HCT116 (cell line): ENCODE results near the gene SMG9. TPM values are rescaled to one million over a fixed set of nuclear protein-coding genes. Genes with fewer than 3 reads are reported as not detected.

Experiments used
- ATAC-seq: fragments of 200-7000 bp; cut with Tn5 transposase; 2 replicates; pipeline ENCODE4 v1.9.1; 2020; ENCODE audit warnings: mild to moderate bottlenecking, moderate library complexity
- BruUV-seq: library from RNA; stranded (reverse); fragments of 400-500 nt; replicated peaks from 2 replicates; lab custom pipeline; 2021; lab: Mats Ljungman, UMichigan
- CTCF ChIA-PET: fragments of 300-600 bp; sonication (Branson Sonifier 250); formaldehyde crosslinking; loops from one replicate; lab custom pipeline; 2021; ENCODE audit warnings: antibody characterized with exemption; lab: Charles Lee
- POLR2A ChIA-PET: fragments of 300-600, 350-600 bp; sonication (Branson Sonifier 250); formaldehyde crosslinking; loops from one replicate; lab custom pipeline; 2021; ENCODE audit warnings: antibody characterized with exemption; lab: Charles Lee
- RAD21 ChIA-PET, 2 experiments: fragments of 300-600 bp; sonication (Branson Sonifier 250); formaldehyde crosslinking; loops; one replicate each; lab custom pipeline; 2023; ENCODE audit warnings: low total read pairs in 2 of 2; ENCODE audit not compliant: uncharacterized antibody in 2 of 2, unreplicated experiment in 2 of 2, low non-redundant PET in 1 of 2; lab: Charles Lee
- DNase-seq: peaks from one replicate; pipeline ENCODE4 v3.0.0-alpha.2; 2010; ENCODE audit warnings: low read depth, low spot score
- H2AFZ ChIP-seq: fragments of 200-600 bp; shearing (Covaris generic), sonication (generic); 2 replicates; pipeline ENCODE4 v1.6.1; 2017; ENCODE audit warnings: low read depth, mixed run types, mixed read lengths, antibody characterized with exemption, low read length; ENCODE audit not compliant: poor library complexity, severe bottlenecking
- H3K27ac ChIP-seq: 2 replicates; pipeline ENCODE4 v1.5.1; 2012; ENCODE audit warnings: low read depth, low read length
- H3K27me3 ChIP-seq: fragments of 200-600 bp; sonication (generic); 2 replicates; pipeline ENCODE4 v1.6.1; 2016; ENCODE audit warnings: mixed run types, low read length, mixed read lengths; ENCODE audit not compliant: insufficient read depth
- H3K36me3 ChIP-seq, 2 experiments: fragments of 200-500 bp in 1 of 2; fragments of 200-600 bp in 1 of 2; sonication (Bioruptor generic) in 1 of 2; sonication (generic) in 1 of 2; 2 replicates each; pipeline versions ENCODE4 v1.5.1 to v1.6.1; 2014 to 2016; ENCODE audit warnings: low read length in 2 of 2, inconsistent platforms in 1 of 2, mixed read lengths in 1 of 2, mixed run types in 1 of 2; ENCODE audit not compliant: insufficient read depth in 2 of 2, control insufficient read depth in 1 of 2
- H3K4me1 ChIP-seq, 2 experiments: fragments of 200-600 bp in 1 of 2; sonication (generic) in 1 of 2; 2 replicates each; pipeline versions ENCODE4 v1.5.1 to v1.6.1; 2012 to 2017; ENCODE audit warnings: low read length in 2 of 2, inconsistent platforms in 1 of 2, mild to moderate bottlenecking in 1 of 2, mixed read lengths in 1 of 2, mixed run types in 1 of 2, moderate library complexity in 1 of 2; ENCODE audit not compliant: insufficient read depth in 2 of 2, control insufficient read depth in 1 of 2
- H3K4me2 ChIP-seq: fragments of 200-600 bp; sonication (generic); 2 replicates; pipeline ENCODE4 v1.6.1; 2017; ENCODE audit warnings: mixed run types, low read length, mixed read lengths
- H3K4me3 ChIP-seq, 2 experiments: fragments of 200-600 bp in 1 of 2; sonication (generic) in 1 of 2; replicated peaks in 1 of 2; 2 replicates each; pipeline ENCODE4 v1.5.1; 2011 to 2016; ENCODE audit warnings: low read length in 2 of 2, control low read depth in 1 of 2, low read depth in 1 of 2, mild to moderate bottlenecking in 1 of 2, mixed read lengths in 1 of 2, mixed run types in 1 of 2
- H3K79me2 ChIP-seq: fragments of 200-600 bp; sonication (generic); 2 replicates; pipeline ENCODE4 v1.6.1; 2017; ENCODE audit warnings: mild to moderate bottlenecking, mixed run types, low read length, moderate library complexity, mixed read lengths; ENCODE audit not compliant: insufficient read depth
- H3K9ac ChIP-seq: fragments of 200-600 bp; sonication (generic); 2 replicates; pipeline ENCODE4 v1.6.1; 2016; ENCODE audit warnings: low read length, mixed read lengths
- H3K9me2 ChIP-seq: fragments of 200-600 bp; sonication (generic), shearing (Covaris generic); 2 replicates; pipeline ENCODE4 v1.6.1; 2017; ENCODE audit warnings: mixed run types, mild to moderate bottlenecking, moderate library complexity; ENCODE audit not compliant: insufficient read depth
- H3K9me3 ChIP-seq, 2 experiments: fragments of 200-500 bp in 1 of 2; fragments of 200-600 bp in 1 of 2; sonication (Bioruptor generic) in 1 of 2; sonication (generic) in 1 of 2; 2 replicates each; pipeline ENCODE4 v1.6.1; 2014 to 2017; ENCODE audit warnings: low read length in 2 of 2, mixed read lengths in 2 of 2, inconsistent platforms in 1 of 2, low read depth in 1 of 2, mild to moderate bottlenecking in 1 of 2, mixed run types in 1 of 2, moderate library complexity in 1 of 2; ENCODE audit not compliant: control insufficient read depth in 1 of 2, insufficient read depth in 1 of 2
- H4K20me1 ChIP-seq: fragments of 200-600 bp; sonication (generic), shearing (Covaris generic); 2 replicates; pipeline ENCODE4 v1.6.1; 2017; ENCODE audit warnings: mixed run types, mild to moderate bottlenecking, moderate library complexity; ENCODE audit not compliant: insufficient read depth
- CEBPB ChIP-seq: IDR thresholded peaks from 2 replicates; pipeline ENCODE4 v1.6.1; 2012; ENCODE audit warnings: low read depth
- EGR1 ChIP-seq: IDR thresholded peaks from 2 replicates; pipeline ENCODE4 v1.6.1; 2012; ENCODE audit warnings: low read depth
- ELF1 ChIP-seq: IDR thresholded peaks from 2 replicates; pipeline ENCODE4 v1.6.1; 2012; ENCODE audit warnings: low read depth, borderline replicate concordance
- EZH2phosphoT487 ChIP-seq: fragments of 200-600 bp; IDR thresholded peaks from 2 replicates; pipeline ENCODE4 v1.6.1; 2018; ENCODE audit warnings: antibody characterized with exemption, borderline replicate concordance
- POLR2AphosphoS5 ChIP-seq: IDR thresholded peaks from 2 replicates; pipeline ENCODE4 v1.6.1; 2011; ENCODE audit warnings: mild to moderate bottlenecking, low read depth, low read length, moderate library complexity
- RAD21 ChIP-seq: IDR thresholded peaks from 2 replicates; pipeline ENCODE4 v1.6.1; 2012; ENCODE audit warnings: low read depth, mild to moderate bottlenecking
- SIN3A ChIP-seq: IDR thresholded peaks from 2 replicates; pipeline ENCODE4 v1.6.1; 2012; ENCODE audit warnings: low read depth
- SP1 ChIP-seq: IDR thresholded peaks from 2 replicates; pipeline ENCODE4 v1.6.1; 2012; ENCODE audit warnings: low read depth
- SRF ChIP-seq: IDR thresholded peaks from 2 replicates; pipeline ENCODE4 v1.6.1; 2012; ENCODE audit warnings: low read depth
- TCF7L2 ChIP-seq: IDR thresholded peaks from 2 replicates; pipeline ENCODE4 v1.7.0; 2011; ENCODE audit warnings: borderline replicate concordance, inconsistent platforms; ENCODE audit not compliant: insufficient read depth, insufficient read length; ENCODE audit errors: extremely low read depth
- ZFX ChIP-seq: fragments of 450-650 bp; IDR thresholded peaks from 2 replicates; pipeline ENCODE4 v1.6.1; 2017
- ZNF274 ChIP-seq: fragments of 200-500 bp; sonication (Bioruptor generic); IDR thresholded peaks from 2 replicates; pipeline ENCODE4 v1.6.1; 2014; ENCODE audit warnings: mild to moderate bottlenecking, low read depth, low read length, inconsistent platforms
- intact Hi-C: fragments of 100-400 bp; cut with micrococcal nuclease; formaldehyde crosslinking; loops from 2 replicates; pipeline ENCODE4 v1.10.0; 2022
- total RNA-seq: library from RNA; stranded (reverse); gene quantifications from one replicate; pipeline ENCODE4 v1.2.1, GENCODE V29; 2021; ENCODE audit not compliant: unreplicated experiment
- TF ChIP-seq, protein P1 (sequence below): IDR thresholded peaks from 2 replicates; pipeline ENCODE4 v1.6.1; 2012; ENCODE audit warnings: low read depth
- TF ChIP-seq, protein P2 (sequence below), 3 experiments: fragments of 200-600 bp in 1 of 3; sonication (generic) in 1 of 3; IDR thresholded peaks in 2 of 3; conservative IDR thresholded peaks in 1 of 3; 2 replicates each; pipeline ENCODE4 v1.5.1; 2012 to 2017; ENCODE audit warnings: low read depth in 2 of 3, low read length in 2 of 3, antibody characterized with exemption in 1 of 3, borderline replicate concordance in 1 of 3, control low read depth in 1 of 3, mild to moderate bottlenecking in 1 of 3, mixed read lengths in 1 of 3, mixed run types in 1 of 3, moderate library complexity in 1 of 3; ENCODE audit not compliant: insufficient read depth in 1 of 3
- TF ChIP-seq, protein P3 (sequence below): IDR thresholded peaks from 2 replicates; pipeline ENCODE4 v1.6.1; 2012

The SMG9 gene
- total RNA-seq, 1 experiment from 2014 or later, result 80.2 TPM

DNA sequence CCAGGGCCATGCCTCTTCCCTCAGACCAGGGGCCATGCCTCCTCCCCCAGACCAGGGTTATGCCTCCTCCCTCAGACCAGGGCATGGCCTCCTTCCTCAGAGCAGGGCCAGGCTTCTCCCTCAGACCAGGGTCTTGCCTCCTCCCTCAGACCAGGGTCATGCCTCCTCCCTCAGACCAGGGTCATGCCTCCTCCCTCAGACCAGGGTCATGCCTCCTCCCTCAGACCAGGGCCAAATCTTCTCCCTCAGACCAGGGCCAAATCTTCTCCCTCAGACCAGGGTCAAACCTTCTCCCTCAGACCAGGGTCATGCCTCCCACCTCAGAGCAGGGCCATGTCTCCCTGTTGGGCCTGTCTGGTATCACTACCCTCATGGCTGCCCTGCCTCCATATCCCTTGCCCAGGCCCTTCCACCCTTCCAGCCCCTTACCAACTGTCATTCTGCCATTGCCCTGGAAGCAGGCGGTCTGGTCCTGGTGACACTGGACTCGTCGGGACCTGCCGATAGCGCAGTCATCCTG is 43.3 kb upstream of the SMG9 start:
- peaks cover 18 to 30% of the 10 kb centered on the region in 2 experiments for H3K4me1 ChIP-seq
- ATAC-seq (no peak; the same call in 1 of the 2 replicates), DNase-seq (no peak)
- no peaks in the 10 kb centered on the region for H4K20me1 ChIP-seq
- peak overlapping the region; percentile 80 for H3K9ac ChIP-seq
- intact Hi-C loops, result no loop called here
- no TSS peak for BruUV-seq
- peak overlapping the region; percentile 82 for H2AFZ ChIP-seq
- peak overlapping the region; percentile 100 for H3K4me2 ChIP-seq
- H3K79me2 ChIP-seq, result no peaks in the 10 kb centered on the region
- H3K4me3 ChIP-seq, result peak overlapping the region; percentile 58 to 91
- peak overlapping the region; percentile 79 for H3K27ac ChIP-seq
- H3K9me2 ChIP-seq, result no peaks in the 10 kb centered on the region
- RAD21 ChIA-PET, result no interaction called here
- POLR2A ChIA-PET, result no interaction called here
- no peaks in the 10 kb centered on the region for H3K27me3 ChIP-seq
- CTCF ChIA-PET, result no interaction called here
- H3K9me3 ChIP-seq, result peaks cover 0 to 11% of the 10 kb centered on the region in 2 experiments; a peak in 1 of 4 replicates
- H3K36me3 ChIP-seq, result peaks cover 0 to 9% of the 10 kb centered on the region in 2 experiments; a peak in 1 of 4 replicates
- TF ChIP-seq SIN3A (no peak), EGR1 (no peak), RAD21 (no peak), EZH2phosphoT487 (no peak), CEBPB (no peak), POLR2AphosphoS5 (no peak), SP1 (no peak), ZNF274 (no peak), TCF7L2 (no peak), ZFX (no peak), SRF (no peak), ELF1 (no peak)
- TF ChIP-seq, protein P1, sequence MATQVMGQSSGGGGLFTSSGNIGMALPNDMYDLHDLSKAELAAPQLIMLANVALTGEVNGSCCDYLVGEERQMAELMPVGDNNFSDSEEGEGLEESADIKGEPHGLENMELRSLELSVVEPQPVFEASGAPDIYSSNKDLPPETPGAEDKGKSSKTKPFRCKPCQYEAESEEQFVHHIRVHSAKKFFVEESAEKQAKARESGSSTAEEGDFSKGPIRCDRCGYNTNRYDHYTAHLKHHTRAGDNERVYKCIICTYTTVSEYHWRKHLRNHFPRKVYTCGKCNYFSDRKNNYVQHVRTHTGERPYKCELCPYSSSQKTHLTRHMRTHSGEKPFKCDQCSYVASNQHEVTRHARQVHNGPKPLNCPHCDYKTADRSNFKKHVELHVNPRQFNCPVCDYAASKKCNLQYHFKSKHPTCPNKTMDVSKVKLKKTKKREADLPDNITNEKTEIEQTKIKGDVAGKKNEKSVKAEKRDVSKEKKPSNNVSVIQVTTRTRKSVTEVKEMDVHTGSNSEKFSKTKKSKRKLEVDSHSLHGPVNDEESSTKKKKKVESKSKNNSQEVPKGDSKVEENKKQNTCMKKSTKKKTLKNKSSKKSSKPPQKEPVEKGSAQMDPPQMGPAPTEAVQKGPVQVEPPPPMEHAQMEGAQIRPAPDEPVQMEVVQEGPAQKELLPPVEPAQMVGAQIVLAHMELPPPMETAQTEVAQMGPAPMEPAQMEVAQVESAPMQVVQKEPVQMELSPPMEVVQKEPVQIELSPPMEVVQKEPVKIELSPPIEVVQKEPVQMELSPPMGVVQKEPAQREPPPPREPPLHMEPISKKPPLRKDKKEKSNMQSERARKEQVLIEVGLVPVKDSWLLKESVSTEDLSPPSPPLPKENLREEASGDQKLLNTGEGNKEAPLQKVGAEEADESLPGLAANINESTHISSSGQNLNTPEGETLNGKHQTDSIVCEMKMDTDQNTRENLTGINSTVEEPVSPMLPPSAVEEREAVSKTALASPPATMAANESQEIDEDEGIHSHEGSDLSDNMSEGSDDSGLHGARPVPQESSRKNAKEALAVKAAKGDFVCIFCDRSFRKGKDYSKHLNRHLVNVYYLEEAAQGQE, result no peak
- TF ChIP-seq, protein P2, sequence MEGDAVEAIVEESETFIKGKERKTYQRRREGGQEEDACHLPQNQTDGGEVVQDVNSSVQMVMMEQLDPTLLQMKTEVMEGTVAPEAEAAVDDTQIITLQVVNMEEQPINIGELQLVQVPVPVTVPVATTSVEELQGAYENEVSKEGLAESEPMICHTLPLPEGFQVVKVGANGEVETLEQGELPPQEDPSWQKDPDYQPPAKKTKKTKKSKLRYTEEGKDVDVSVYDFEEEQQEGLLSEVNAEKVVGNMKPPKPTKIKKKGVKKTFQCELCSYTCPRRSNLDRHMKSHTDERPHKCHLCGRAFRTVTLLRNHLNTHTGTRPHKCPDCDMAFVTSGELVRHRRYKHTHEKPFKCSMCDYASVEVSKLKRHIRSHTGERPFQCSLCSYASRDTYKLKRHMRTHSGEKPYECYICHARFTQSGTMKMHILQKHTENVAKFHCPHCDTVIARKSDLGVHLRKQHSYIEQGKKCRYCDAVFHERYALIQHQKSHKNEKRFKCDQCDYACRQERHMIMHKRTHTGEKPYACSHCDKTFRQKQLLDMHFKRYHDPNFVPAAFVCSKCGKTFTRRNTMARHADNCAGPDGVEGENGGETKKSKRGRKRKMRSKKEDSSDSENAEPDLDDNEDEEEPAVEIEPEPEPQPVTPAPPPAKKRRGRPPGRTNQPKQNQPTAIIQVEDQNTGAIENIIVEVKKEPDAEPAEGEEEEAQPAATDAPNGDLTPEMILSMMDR (IDR thresholded peaks at IDR 0.05 in 2 of 3, conservative IDR thresholded peaks at IDR 0.05 in 1 of 3; ENCODE audit: borderline replicate concordance in 1 of 3, insufficient read depth in 1 of 3, low read depth in 2 of 3, low read length in 2 of 3), result no peak
- TF ChIP-seq, protein P3, sequence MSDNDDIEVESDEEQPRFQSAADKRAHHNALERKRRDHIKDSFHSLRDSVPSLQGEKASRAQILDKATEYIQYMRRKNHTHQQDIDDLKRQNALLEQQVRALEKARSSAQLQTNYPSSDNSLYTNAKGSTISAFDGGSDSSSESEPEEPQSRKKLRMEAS, result no peak
